ENCODE measurements around the gene TTLL1. TPM values are rescaled to one million over a fixed set of nuclear protein-coding genes. Genes with fewer than 3 reads are reported as not detected.
A peak's percentile ranks its signal among the peaks of the same experiment; 100 is the strongest.

Gene TTLL1
- total and polyA plus RNA-seq, 2 experiments from 2014 or later = 5.5 to 6.8 TPM

- Mint-ChIP-seq H3K9me3 (no peaks in the 10 kb centered on the region), H3K36me3 (ENCODE audit: low read depth) (peaks cover 8% of the 10 kb centered on the region; the same call in 2 of the 3 replicates), H3K4me1 (peaks cover 40% of the 10 kb centered on the region), H3K4me3 (no peak overlapping the region), H3K27me3 (ENCODE audit: insufficient read depth, low read depth, poor library complexity) (peaks cover 2% of the 10 kb centered on the region), H3K27ac (no peak overlapping the region)
- TF ChIP-seq, protein P1, sequence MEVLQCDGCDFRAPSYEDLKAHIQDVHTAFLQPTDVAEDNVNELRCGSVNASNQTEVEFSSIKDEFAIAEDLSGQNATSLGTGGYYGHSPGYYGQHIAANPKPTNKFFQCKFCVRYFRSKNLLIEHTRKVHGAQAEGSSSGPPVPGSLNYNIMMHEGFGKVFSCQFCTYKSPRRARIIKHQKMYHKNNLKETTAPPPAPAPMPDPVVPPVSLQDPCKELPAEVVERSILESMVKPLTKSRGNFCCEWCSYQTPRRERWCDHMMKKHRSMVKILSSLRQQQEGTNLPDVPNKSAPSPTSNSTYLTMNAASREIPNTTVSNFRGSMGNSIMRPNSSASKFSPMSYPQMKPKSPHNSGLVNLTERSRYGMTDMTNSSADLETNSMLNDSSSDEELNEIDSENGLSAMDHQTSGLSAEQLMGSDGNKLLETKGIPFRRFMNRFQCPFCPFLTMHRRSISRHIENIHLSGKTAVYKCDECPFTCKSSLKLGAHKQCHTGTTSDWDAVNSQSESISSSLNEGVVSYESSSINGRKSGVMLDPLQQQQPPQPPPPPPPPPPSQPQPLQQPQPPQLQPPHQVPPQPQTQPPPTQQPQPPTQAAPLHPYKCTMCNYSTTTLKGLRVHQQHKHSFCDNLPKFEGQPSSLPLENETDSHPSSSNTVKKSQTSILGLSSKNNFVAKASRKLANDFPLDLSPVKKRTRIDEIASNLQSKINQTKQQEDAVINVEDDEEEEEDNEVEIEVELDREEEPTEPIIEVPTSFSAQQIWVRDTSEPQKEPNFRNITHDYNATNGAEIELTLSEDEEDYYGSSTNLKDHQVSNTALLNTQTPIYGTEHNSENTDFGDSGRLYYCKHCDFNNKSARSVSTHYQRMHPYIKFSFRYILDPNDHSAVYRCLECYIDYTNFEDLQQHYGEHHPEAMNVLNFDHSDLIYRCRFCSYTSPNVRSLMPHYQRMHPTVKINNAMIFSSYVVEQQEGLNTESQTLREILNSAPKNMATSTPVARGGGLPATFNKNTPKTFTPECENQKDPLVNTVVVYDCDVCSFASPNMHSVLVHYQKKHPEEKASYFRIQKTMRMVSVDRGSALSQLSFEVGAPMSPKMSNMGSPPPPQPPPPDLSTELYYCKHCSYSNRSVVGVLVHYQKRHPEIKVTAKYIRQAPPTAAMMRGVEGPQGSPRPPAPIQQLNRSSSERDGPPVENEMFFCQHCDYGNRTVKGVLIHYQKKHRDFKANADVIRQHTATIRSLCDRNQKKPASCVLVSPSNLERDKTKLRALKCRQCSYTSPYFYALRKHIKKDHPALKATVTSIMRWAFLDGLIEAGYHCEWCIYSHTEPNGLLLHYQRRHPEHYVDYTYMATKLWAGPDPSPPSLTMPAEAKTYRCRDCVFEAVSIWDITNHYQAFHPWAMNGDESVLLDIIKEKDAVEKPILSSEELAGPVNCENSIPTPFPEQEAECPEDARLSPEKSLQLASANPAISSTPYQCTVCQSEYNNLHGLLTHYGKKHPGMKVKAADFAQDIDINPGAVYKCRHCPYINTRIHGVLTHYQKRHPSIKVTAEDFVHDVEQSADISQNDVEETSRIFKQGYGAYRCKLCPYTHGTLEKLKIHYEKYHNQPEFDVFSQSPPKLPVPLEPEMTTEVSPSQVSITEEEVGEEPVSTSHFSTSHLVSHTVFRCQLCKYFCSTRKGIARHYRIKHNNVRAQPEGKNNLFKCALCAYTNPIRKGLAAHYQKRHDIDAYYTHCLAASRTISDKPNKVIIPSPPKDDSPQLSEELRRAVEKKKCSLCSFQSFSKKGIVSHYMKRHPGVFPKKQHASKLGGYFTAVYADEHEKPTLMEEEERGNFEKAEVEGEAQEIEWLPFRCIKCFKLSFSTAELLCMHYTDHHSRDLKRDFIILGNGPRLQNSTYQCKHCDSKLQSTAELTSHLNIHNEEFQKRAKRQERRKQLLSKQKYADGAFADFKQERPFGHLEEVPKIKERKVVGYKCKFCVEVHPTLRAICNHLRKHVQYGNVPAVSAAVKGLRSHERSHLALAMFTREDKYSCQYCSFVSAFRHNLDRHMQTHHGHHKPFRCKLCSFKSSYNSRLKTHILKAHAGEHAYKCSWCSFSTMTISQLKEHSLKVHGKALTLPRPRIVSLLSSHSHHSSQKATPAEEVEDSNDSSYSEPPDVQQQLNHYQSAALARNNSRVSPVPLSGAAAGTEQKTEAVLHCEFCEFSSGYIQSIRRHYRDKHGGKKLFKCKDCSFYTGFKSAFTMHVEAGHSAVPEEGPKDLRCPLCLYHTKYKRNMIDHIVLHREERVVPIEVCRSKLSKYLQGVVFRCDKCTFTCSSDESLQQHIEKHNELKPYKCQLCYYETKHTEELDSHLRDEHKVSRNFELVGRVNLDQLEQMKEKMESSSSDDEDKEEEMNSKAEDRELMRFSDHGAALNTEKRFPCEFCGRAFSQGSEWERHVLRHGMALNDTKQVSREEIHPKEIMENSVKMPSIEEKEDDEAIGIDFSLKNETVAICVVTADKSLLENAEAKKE (CRISPR knock-in tag; IDR thresholded peaks at IDR 0.05) = no peak
- TF ChIP-seq, protein P2, sequence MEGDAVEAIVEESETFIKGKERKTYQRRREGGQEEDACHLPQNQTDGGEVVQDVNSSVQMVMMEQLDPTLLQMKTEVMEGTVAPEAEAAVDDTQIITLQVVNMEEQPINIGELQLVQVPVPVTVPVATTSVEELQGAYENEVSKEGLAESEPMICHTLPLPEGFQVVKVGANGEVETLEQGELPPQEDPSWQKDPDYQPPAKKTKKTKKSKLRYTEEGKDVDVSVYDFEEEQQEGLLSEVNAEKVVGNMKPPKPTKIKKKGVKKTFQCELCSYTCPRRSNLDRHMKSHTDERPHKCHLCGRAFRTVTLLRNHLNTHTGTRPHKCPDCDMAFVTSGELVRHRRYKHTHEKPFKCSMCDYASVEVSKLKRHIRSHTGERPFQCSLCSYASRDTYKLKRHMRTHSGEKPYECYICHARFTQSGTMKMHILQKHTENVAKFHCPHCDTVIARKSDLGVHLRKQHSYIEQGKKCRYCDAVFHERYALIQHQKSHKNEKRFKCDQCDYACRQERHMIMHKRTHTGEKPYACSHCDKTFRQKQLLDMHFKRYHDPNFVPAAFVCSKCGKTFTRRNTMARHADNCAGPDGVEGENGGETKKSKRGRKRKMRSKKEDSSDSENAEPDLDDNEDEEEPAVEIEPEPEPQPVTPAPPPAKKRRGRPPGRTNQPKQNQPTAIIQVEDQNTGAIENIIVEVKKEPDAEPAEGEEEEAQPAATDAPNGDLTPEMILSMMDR (conservative IDR thresholded peaks at IDR 0.05; ENCODE audit: low read depth in 2 of 2) = peak in 1 of 2 experiments; percentile 42; a peak in 2 of 4 replicates
- H3F3A ChIP-seq (replicated peaks; ENCODE audit: low read depth) = peaks cover 7% of the 10 kb centered on the region; the same call in 1 of the 2 replicates
- peaks cover 100% of the 10 kb centered on the region for H3K79me2 ChIP-seq (replicated peaks; ENCODE audit: insufficient read depth)
- no peak overlapping the region for H3K4me2 ChIP-seq
- no peaks in the 10 kb centered on the region for H3K9me2 ChIP-seq (ENCODE audit: insufficient read depth)
- no peak overlapping the region for H3K4me3 ChIP-seq
- ATAC-seq (peak; percentile 43), DNase-seq (ENCODE audit: low spot score) (peak; percentile 51)
- H3K27ac ChIP-seq (ENCODE audit: low read depth) = peak overlapping the region; percentile 84; the same call in 1 of the 2 replicates
- H3K27me3 ChIP-seq (ENCODE audit: insufficient read depth) = no peaks in the 10 kb centered on the region
- H4K20me1 ChIP-seq (replicated peaks; ENCODE audit: insufficient read depth) = peaks cover 50% of the 10 kb centered on the region
- H3K36me3 ChIP-seq (ENCODE audit: insufficient read depth) = no peaks in the 10 kb centered on the region
- H2AFZ ChIP-seq = no peak overlapping the region
- H3K4me1 ChIP-seq (ENCODE audit: insufficient read depth) = peaks cover 32% of the 10 kb centered on the region
Observed at GRCh38 chr22:42990131-42990838, 98.9 kb downstream of the TTLL1 start.

Other genes starting within 250 kb of the TTLL1 start
- gene ARFGAP3, start 232.1 kb downstream of the TTLL1 start, total RNA-seq (2014; rRNA removed; shearing (Covaris generic)) = 17.7 and 19.1 TPM in 2 replicates
- 13.0 and 14.8 TPM in 2 replicates for gene ARFGAP3, start 232.1 kb downstream of the TTLL1 start, polyA plus RNA-seq (2016; fragmentation: Nextera tagmentation; extraction: Ambion mirVana)
- gene PACSIN2, start 74.2 kb downstream of the TTLL1 start, total RNA-seq (2014; rRNA removed; shearing (Covaris generic)) = 47.0 and 57.3 TPM in 2 replicates
- gene PACSIN2, start 74.2 kb downstream of the TTLL1 start, polyA plus RNA-seq (2016; fragmentation: Nextera tagmentation; extraction: Ambion mirVana) = 23.5 and 24.6 TPM in 2 replicates
- gene BIK, start 21.4 kb upstream of the TTLL1 start, total RNA-seq (2014; rRNA removed; shearing (Covaris generic)) = 5.6 and 9.8 TPM in 2 replicates
- 9.6 and 10.4 TPM in 2 replicates for gene BIK, start 21.4 kb upstream of the TTLL1 start, polyA plus RNA-seq (2016; fragmentation: Nextera tagmentation; extraction: Ambion mirVana)
- gene MCAT, start 54.0 kb upstream of the TTLL1 start, total RNA-seq (2014; rRNA removed; shearing (Covaris generic)) = 12.3 and 16.9 TPM in 2 replicates
- 9.7 and 10.4 TPM in 2 replicates for gene MCAT, start 54.0 kb upstream of the TTLL1 start, polyA plus RNA-seq (2016; fragmentation: Nextera tagmentation; extraction: Ambion mirVana)
- 42.5 and 44.7 TPM in 2 replicates for gene TSPO, start 62.2 kb upstream of the TTLL1 start, total RNA-seq (2014; rRNA removed; shearing (Covaris generic))
- 32.3 and 34.6 TPM in 2 replicates for gene TSPO, start 62.2 kb upstream of the TTLL1 start, polyA plus RNA-seq (2016; fragmentation: Nextera tagmentation; extraction: Ambion mirVana)
- 129 and 147 TPM in 2 replicates for gene TTLL12, start 97.7 kb upstream of the TTLL1 start, total RNA-seq (2014; rRNA removed; shearing (Covaris generic))
- 43.9 and 46.7 TPM in 2 replicates for gene TTLL12, start 97.7 kb upstream of the TTLL1 start, polyA plus RNA-seq (2016; fragmentation: Nextera tagmentation; extraction: Ambion mirVana)

Measured in GM23338 (cell line).